ENCODE results near the gene LRR1. TPM values are rescaled to one million over a fixed set of nuclear protein-coding genes. Genes with fewer than 3 reads are reported as not detected.

LRR1 gene, protein sequence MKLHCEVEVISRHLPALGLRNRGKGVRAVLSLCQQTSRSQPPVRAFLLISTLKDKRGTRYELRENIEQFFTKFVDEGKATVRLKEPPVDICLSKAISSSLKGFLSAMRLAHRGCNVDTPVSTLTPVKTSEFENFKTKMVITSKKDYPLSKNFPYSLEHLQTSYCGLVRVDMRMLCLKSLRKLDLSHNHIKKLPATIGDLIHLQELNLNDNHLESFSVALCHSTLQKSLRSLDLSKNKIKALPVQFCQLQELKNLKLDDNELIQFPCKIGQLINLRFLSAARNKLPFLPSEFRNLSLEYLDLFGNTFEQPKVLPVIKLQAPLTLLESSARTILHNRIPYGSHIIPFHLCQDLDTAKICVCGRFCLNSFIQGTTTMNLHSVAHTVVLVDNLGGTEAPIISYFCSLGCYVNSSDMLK
- 10 to 100 TPM in 2 of 9 donors, 1 to 10 TPM in 7; 2.5 to 39.6 (median 7.5) TPM for total RNA-seq
- 1 to 10 TPM; 2.1 to 7.1 TPM for polyA plus RNA-seq
- long read RNA-seq, donor 1, partial matches to known transcripts = 1 of 5 reads
- long read RNA-seq, donor 1, other reads (novel, unspliced or antisense) = 0 of 5 reads
- long read RNA-seq, donor 2, transcript LRR1-201 (4 exons, 1,745 nt) = major isoform, 9 of 12 reads
- long read RNA-seq, donor 2, partial matches to known transcripts = 0 of 12 reads
- long read RNA-seq, donor 2, other reads (novel, unspliced or antisense) = 3 of 12 reads
- long read RNA-seq, donor 3, partial matches to known transcripts = 0 of 1 reads
- long read RNA-seq, donor 3, other reads (novel, unspliced or antisense) = 0 of 1 reads

- peak in 1 of 2 donors; percentile 29 for TF ChIP-seq POLR2A (IDR thresholded peaks at IDR 0.05)
- peak in 2 of 12 donors; percentile 23 for TF ChIP-seq CTCF (IDR thresholded peaks at IDR 0.05)
- H3K4me1 ChIP-seq = peaks cover 0 to 42% (median 7%) of the 10 kb centered on the region in 12 donors
- 0 to 1% (median 0%) methylated on average over 45 to 77 of the region's 77 CpGs for WGBS, 4 donors
- H3K27ac ChIP-seq = peak within 1 kb of the TSS; percentile 83 to 98 (median 92)
- DNase-seq = peak; percentile 82 to 93 (median 88)
- intact Hi-C loops (cut with DNase I) = loop anchor here in 2 of 10 donors (1.0 to 2.0 kb wide), 2 partner anchors 11 to 22 kb away; partner anchors contain the start of genes MGAT2 (in 1 of the 2) and RPL36AL (in 1 of the 2)
- ATAC-seq = peak; percentile 86 to 92 (median 90)
- H3K27me3 ChIP-seq = no peaks in the 10 kb centered on the region
- no peaks in the 10 kb centered on the region for H3K9me3 ChIP-seq
- H3K4me3 ChIP-seq = peak within 1 kb of the TSS; percentile 63 to 97 (median 78)
- H3K36me3 ChIP-seq = peaks cover 0 to 13% (median 0%) of the 10 kb centered on the region in 9 donors
Measured at GRCh38 chr14:49598485-49599300, at the start of gene LRR1. TSS of gene LRR1 (plus strand) at chr14:49598940. CDS start at chr14:49599021, 81 bp downstream.

- 81 to 86% (median 84%) methylated on average over 1 of the region's 1 CpG for WGBS, 4 donors
- no peaks in the 10 kb centered on the region for H3K4me1 ChIP-seq
- TF ChIP-seq POLR2A (IDR thresholded peaks at IDR 0.05) (no peak), CTCF (IDR thresholded peaks at IDR 0.05) (no peak)
- DNase-seq (no peak), ATAC-seq (no peak)
- H3K27me3 ChIP-seq = no peaks in the 10 kb centered on the region
- H3K27ac ChIP-seq = no peak overlapping the region
- no peaks in the 10 kb centered on the region for H3K9me3 ChIP-seq
- no peak overlapping the region for H3K4me3 ChIP-seq
- intact Hi-C loops (cut with DNase I) = no loop called here
- no peaks in the 10 kb centered on the region for H3K36me3 ChIP-seq
Measured at GRCh38 chr14:49549446-49549845, 49.3 kb upstream of the LRR1 start.

- 71 to 74% (median 72%) methylated on average over 4 of the region's 4 CpGs for WGBS, 4 donors
- no peaks in the 10 kb centered on the region for H3K27me3 ChIP-seq
- no peaks in the 10 kb centered on the region for H3K9me3 ChIP-seq
- no peaks in the 10 kb centered on the region for H3K36me3 ChIP-seq
- TF ChIP-seq CTCF (IDR thresholded peaks at IDR 0.05) = no peak
- no peak for TF ChIP-seq POLR2A (IDR thresholded peaks at IDR 0.05)
- H3K4me1 ChIP-seq = no peaks in the 10 kb centered on the region
- DNase-seq (no peak), ATAC-seq (no peak)
- intact Hi-C loops (cut with DNase I) = no loop called here
- H3K4me3 ChIP-seq = no peak overlapping the region
- H3K27ac ChIP-seq = no peak overlapping the region
Measured at GRCh38 chr14:49549881-49550280, 48.9 kb upstream of the LRR1 start.

Data from heart left ventricle (tissue), 16 donors.